ENCODE data around the gene ZNF705A.
"Not testable (repeated sequence)": the region's sequence is repeated elsewhere in the genome, so short reads cannot be mapped to it uniquely, and the experiment has no call there.

The ZNF705A gene

DNA sequence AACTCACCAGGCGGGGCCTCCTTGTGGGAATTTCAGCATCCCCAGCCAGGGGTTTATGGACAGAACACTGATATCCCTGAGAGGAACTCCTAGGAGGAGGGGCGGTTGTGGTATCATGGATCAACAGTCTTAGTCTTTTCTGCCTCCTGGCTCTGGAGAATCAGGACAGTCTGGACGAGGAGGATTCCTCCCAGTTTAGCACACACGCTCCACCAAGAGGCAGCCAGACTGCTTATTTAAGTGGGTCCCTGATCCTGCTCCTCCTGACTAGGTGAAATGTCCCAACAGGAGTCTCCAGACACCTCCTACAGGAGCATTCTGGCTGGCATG is 10.4 kb upstream of the ZNF705A start:
- H3K4me3 ChIP-seq (ENCODE audit: low read depth, low read length) = no peak overlapping the region
- H3K27ac ChIP-seq = no peak overlapping the region

GRCh38 chr12:8154526-8154925 is 2.3 kb upstream of the ZNF705A start:
- no peaks in the 10 kb centered on the region for H3K4me1 ChIP-seq
- no peak overlapping the region for H3K9ac ChIP-seq
- H3K4me2 ChIP-seq (ENCODE audit: low read length) = no peak overlapping the region
- H3K4me3 ChIP-seq (ENCODE audit: low read depth, low read length) = no peak overlapping the region
- no peaks in the 10 kb centered on the region for H3K27me3 ChIP-seq (ENCODE audit: control insufficient read depth, insufficient read depth, low read length)
- no peak for TF ChIP-seq CTCF (IDR thresholded peaks at IDR 0.05)
- no peaks in the 10 kb centered on the region for H3K36me3 ChIP-seq (ENCODE audit: control insufficient read depth, insufficient read depth, low read length)
- H3K79me2 ChIP-seq = no peaks in the 10 kb centered on the region
- no peak overlapping the region for H3K27ac ChIP-seq
- no peaks in the 10 kb centered on the region for H3K9me3 ChIP-seq (ENCODE audit: control insufficient read depth, low read length)
- H2AFZ ChIP-seq = no peak overlapping the region

More for the DNA sequence above, 10.4 kb upstream of the ZNF705A start:
- H3K4me1 ChIP-seq = no peaks in the 10 kb centered on the region
- H2AFZ ChIP-seq = no peak overlapping the region
- no peaks in the 10 kb centered on the region for H3K79me2 ChIP-seq
- no peaks in the 10 kb centered on the region for H3K9me3 ChIP-seq (ENCODE audit: control insufficient read depth, low read length)
- TF ChIP-seq CTCF (IDR thresholded peaks at IDR 0.05) = no peak
- no peak overlapping the region for H3K4me2 ChIP-seq (ENCODE audit: low read length)
- no peaks in the 10 kb centered on the region for H3K27me3 ChIP-seq (ENCODE audit: control insufficient read depth, insufficient read depth, low read length)
- H3K36me3 ChIP-seq (ENCODE audit: control insufficient read depth, insufficient read depth, low read length) = no peaks in the 10 kb centered on the region
- H3K9ac ChIP-seq = no peak overlapping the region

DNA sequence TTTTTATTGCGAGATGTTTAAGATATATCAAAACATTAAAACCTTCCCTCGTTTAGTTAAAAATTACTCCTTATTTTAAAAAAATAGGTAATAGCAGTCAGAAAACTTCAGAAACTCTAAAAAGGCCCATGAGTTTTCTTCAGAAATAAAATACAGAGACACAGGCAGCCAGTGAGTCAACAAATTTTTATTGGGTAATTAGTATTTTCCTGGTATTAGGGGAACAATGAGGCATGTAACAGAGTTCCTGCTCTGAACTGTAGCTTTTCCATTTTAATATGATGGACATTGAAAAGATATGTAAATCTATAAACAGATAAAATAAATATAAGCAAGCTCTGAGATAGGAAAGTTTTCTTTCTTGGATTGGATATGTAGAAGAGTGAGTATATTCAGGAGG is 399 bp upstream of the ZNF705A start:
- Histone ChIP-seq H3K79me2 (no peaks in the 10 kb centered on the region), H3K4me1 (no peaks in the 10 kb centered on the region), H3K27ac (no peak overlapping the region), H2AFZ (no peak overlapping the region), H3K9me3 (ENCODE audit: control insufficient read depth, low read length) (no peaks in the 10 kb centered on the region), H3K4me3 (ENCODE audit: low read depth, low read length) (no peak overlapping the region), H3K27me3 (ENCODE audit: control insufficient read depth, insufficient read depth, low read length) (no peaks in the 10 kb centered on the region), H3K4me2 (ENCODE audit: low read length) (no peak overlapping the region), H3K9ac (no peak overlapping the region), H3K36me3 (ENCODE audit: control insufficient read depth, insufficient read depth, low read length) (no peaks in the 10 kb centered on the region)
- TF ChIP-seq CTCF (IDR thresholded peaks at IDR 0.05) = no peak

DNA sequence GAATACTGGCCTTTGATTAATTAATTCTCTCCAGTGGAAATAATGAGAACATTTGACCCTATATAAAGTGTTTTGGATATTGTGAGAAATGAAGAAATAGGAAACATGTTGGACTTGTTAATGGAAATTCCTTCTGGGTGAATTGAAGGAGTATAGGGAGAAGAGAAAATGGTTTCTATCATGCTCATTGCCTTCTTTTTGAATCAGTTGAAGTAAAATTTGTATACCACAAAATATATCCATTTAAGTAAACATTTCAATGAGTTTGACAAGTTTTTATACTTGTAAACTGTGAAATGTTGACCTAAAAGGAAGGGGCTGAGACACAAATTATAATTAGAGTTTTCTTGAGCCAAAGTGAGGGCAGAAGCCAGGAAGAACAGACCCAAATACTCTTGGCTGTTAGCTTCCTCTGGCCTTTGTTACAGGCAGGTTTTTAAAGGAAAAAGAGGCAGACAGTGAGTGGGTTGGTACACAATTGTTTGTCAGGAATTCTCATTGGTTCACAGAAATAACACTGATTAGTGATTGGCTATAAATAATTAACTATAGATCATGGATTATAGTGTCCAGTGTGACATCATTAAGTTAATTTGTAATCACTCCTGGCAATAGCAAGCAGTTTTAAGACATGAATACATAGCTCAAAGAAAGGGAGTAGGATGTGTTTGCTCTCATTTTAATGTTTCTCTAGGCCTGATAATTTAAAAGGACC is 826 bp downstream of the ZNF705A start:
- Histone ChIP-seq H3K4me1 (no peaks in the 10 kb centered on the region), H3K36me3 (ENCODE audit: control insufficient read depth, insufficient read depth, low read length) (no peaks in the 10 kb centered on the region), H3K9me3 (ENCODE audit: control insufficient read depth, low read length) (no peaks in the 10 kb centered on the region), H3K79me2 (no peaks in the 10 kb centered on the region), H3K9ac (no peak overlapping the region), H3K4me2 (ENCODE audit: low read length) (no peak overlapping the region), H3K27me3 (ENCODE audit: control insufficient read depth, insufficient read depth, low read length) (no peaks in the 10 kb centered on the region), H3K27ac (no peak overlapping the region), H3K4me3 (ENCODE audit: low read depth, low read length) (no peak overlapping the region), H2AFZ (no peak overlapping the region)
- TF ChIP-seq CTCF (IDR thresholded peaks at IDR 0.05) = no peak

- H3K27ac ChIP-seq; H3K79me2 ChIP-seq; H3K4me3 ChIP-seq (ENCODE audit: low read depth, low read length); H3K36me3 ChIP-seq (ENCODE audit: control insufficient read depth, insufficient read depth, low read length); H3K27me3 ChIP-seq (ENCODE audit: control insufficient read depth, insufficient read depth, low read length); H3K9me3 ChIP-seq (ENCODE audit: control insufficient read depth, low read length); H3K4me2 ChIP-seq (ENCODE audit: low read length); H3K9ac ChIP-seq: not testable (repeated sequence)
- Histone ChIP-seq H2AFZ (peak overlapping the region; percentile 47), H3K4me1 (peaks cover 15% of the 10 kb centered on the region)
Observed at GRCh38 chr12:8172911-8173310, 16.1 kb downstream of the ZNF705A start.

Measured in parathyroid adenoma (tissue), 2 donors.